ENCODE measurements around the gene MTCH2.

MTCH2 gene

DNA sequence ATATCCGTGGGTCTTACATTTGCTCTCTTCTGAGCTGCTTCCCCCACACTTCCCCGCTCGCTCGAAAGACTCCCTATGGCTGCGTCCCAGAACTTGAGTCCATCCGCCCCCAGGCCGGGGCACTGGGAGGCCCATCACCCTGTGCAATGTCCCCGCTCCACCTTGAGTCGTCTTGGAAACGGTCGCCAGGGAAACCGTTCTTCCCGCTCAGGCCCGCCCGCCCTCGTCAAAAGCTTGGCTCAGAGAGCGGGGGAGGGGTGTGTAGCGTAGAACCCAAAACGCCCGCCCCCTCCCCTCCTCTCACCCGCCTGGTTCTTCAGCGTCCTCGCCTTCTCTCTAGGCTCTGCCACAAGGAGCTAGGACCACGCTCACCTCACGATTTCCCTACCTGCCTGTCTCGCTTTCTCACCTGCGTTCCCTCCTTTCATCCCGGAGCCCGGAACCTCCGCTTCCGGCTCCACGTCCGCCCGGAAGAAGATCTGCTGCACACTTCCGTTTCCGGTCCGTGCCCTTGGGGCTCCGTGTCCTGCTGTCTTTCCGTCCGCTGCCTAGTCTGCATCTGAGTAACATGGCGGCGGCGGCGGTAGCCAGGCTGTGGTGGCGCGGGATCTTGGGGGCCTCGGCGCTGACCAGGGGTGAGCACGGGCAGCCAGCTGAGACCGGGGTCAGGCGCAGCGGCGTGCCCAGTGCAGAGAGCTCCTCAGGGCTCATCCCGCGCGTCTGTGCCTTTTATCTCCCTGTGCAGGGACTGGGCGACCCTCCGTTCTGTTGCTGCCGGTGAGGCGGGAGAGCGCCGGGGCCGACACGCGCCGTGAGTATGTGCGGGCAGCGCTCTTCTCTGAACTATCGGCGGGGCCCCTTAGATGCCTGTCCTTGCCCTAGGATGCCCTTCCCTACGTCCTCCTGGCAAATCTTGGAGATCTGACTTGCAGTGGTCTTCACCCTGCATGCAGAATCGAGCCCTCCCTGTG, 63.5 kb downstream of the MTCH2 start, which contains the start of the genes KBTBD4 and NDUFS3:
Gene KBTBD4, minus strand, starts transcription at position 447 of the 971 bp plus-strand sequence. Its CDS starts 19 bp downstream, at position 428.
Gene NDUFS3, plus strand, starts transcription at position 551 of the 971 bp plus-strand sequence. Its CDS starts 18 bp downstream, at position 569.
- Histone ChIP-seq H3K36me3 (ENCODE audit: control insufficient read depth, insufficient read depth, low read length) (peaks cover 16% of the 10 kb centered on the region; the same call in 1 of the 2 replicates), H3K4me3 (ENCODE audit: low read length) (peak within 1 kb of the TSS; percentile 90), H3K27ac (ENCODE audit: low read length) (no peak within 1 kb of the TSS), H3K27me3 (ENCODE audit: control insufficient read depth, insufficient read depth, low read length) (no peaks in the 10 kb centered on the region), H3K4me1 (ENCODE audit: control insufficient read depth, insufficient read depth, low read length) (0 out of 2 replicates have a peak, but pooled peaks cover 3% of the 10 kb centered on the region), H3K9me3 (ENCODE audit: control insufficient read depth, insufficient read depth, low read length) (no peaks in the 10 kb centered on the region)
- DNase-seq (ENCODE audit: low read depth, low spot score) = peak; percentile 79
- no CpG with 5 or more reads among the region's 72 CpGs for WGBS (ENCODE audit: insufficient coverage, insufficient read length)

DNA sequence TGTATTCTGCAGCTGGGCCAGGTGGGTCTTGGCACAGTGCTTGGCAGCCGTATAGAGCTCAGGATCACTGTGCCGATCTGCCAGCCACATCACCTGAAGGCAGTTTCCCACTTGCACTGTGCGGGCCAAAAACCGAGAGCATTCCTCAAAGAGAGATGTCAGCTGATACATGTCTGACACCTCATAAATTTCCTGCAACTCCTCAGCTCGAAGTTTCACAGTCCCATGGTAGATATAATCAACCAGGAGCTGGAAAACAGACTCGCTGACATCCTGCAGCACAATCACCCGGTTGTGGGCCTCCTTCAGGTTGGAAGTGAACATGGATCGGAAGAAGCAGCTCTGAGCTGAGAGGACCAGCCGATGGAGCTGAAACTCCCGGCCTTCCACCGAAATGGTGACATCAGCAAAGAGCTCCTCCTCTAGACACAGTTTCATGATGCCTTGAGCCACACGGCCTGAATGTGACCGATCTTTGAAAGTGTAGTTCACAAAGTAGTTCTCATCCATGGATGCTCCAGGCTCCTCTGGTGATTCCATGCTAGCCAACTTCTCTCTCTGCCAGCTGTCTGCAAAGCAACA, 64.8 kb downstream of the MTCH2 start:
- WGBS (ENCODE audit: insufficient coverage, insufficient read length) = no CpG with 5 or more reads among the region's 13 CpGs
- DNase-seq (ENCODE audit: low read depth, low spot score) = no peak

DNA sequence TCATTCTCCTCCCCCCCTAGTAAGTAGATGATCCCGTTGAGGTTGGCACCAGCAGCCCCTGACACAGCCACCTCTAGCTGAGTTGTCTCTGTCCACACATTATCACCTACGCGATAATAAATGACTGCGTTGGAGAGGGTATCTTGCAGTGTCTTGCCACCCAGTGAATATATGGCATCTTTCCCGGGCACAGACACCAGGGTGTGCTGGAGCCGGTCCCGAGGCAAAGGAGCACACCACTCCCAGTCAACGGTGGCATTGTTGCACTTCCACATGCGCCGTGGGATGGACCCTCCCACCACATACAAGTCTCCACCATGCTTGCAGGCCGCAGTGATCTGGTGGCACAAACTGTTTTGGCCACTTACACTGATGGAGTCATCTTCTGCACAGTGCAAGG, 69.0 kb downstream of the MTCH2 start:
- Histone ChIP-seq H3K27ac (ENCODE audit: low read length) (no peak overlapping the region), H3K4me3 (ENCODE audit: low read length) (no peak overlapping the region), H3K4me1 (ENCODE audit: control insufficient read depth, insufficient read depth, low read length) (no peaks in the 10 kb centered on the region), H3K27me3 (ENCODE audit: control insufficient read depth, insufficient read depth, low read length) (no peaks in the 10 kb centered on the region), H3K36me3 (ENCODE audit: control insufficient read depth, insufficient read depth, low read length) (peaks cover 14% of the 10 kb centered on the region), H3K9me3 (ENCODE audit: control insufficient read depth, insufficient read depth, low read length) (no peaks in the 10 kb centered on the region)
- no CpG with 5 or more reads among the region's 11 CpGs for WGBS (ENCODE audit: insufficient coverage, insufficient read length)
- no peak for DNase-seq (ENCODE audit: low read depth, low spot score)

More for the DNA sequence above, 64.8 kb downstream of the MTCH2 start:
- no peak overlapping the region for H3K4me3 ChIP-seq (ENCODE audit: low read length)
- H3K36me3 ChIP-seq (ENCODE audit: control insufficient read depth, insufficient read depth, low read length) = peaks cover 18% of the 10 kb centered on the region
- H3K27me3 ChIP-seq (ENCODE audit: control insufficient read depth, insufficient read depth, low read length) = no peaks in the 10 kb centered on the region
- 0 out of 2 replicates have a peak, but pooled peaks cover 3% of the 10 kb centered on the region for H3K4me1 ChIP-seq (ENCODE audit: control insufficient read depth, insufficient read depth, low read length)
- H3K9me3 ChIP-seq (ENCODE audit: control insufficient read depth, insufficient read depth, low read length) = no peaks in the 10 kb centered on the region
- H3K27ac ChIP-seq (ENCODE audit: low read length) = no peak overlapping the region

DNA sequence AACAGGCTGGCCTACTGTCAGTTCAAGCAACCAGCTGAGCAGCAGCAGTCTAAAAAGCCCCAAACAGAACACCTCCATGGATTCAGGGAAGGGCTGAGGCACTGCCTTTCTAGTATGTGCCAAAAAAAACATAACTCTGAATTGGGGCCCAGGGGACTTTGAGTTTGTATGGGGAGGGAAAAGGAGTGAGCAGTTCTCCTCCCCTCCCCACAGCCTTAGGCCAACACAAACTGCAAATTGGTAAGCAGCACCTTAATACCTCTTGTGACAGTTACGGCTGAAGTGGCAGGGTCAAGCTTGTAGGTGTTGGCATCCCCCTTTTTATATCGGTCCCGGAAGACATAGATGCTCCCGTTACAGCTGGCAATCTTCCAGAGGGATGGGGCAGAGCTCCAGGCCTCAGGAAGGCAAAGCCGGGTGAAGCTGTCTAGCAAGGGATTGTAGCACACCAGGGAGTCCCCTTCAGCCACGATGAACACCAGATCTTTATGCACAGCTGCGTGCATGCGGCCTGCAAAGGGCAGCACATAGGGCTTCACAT, 69.6 kb downstream of the MTCH2 start:
- H3K27ac ChIP-seq (ENCODE audit: low read length) = no peak overlapping the region
- H3K36me3 ChIP-seq (ENCODE audit: control insufficient read depth, insufficient read depth, low read length) = peaks cover 14% of the 10 kb centered on the region
- no CpG with 5 or more reads among the region's 8 CpGs for WGBS (ENCODE audit: insufficient coverage, insufficient read length)
- DNase-seq (ENCODE audit: low read depth, low spot score) = no peak
- H3K4me1 ChIP-seq (ENCODE audit: control insufficient read depth, insufficient read depth, low read length) = no peaks in the 10 kb centered on the region
- H3K27me3 ChIP-seq (ENCODE audit: control insufficient read depth, insufficient read depth, low read length) = no peaks in the 10 kb centered on the region
- H3K4me3 ChIP-seq (ENCODE audit: low read length) = no peak overlapping the region
- no peaks in the 10 kb centered on the region for H3K9me3 ChIP-seq (ENCODE audit: control insufficient read depth, insufficient read depth, low read length)

DNA sequence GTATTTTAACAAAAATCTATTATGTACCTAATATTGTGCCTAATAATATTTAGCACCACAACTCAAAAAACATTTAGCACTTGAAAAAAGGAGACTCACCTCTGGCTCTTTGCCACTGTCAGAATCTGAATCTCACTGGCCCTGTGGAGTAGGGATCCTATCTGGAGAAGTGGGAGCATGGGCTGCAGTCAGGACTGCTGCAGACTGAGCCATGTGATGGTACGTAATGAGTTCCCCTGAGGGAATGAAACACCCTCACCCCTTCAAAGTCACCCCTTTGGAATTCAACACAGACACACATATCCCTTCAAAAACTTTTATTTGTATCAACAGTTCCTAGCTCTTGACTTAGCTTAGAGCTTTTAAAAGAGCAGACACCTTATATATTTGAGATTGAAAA, 70.5 kb downstream of the MTCH2 start:
- WGBS (ENCODE audit: insufficient coverage, insufficient read length) = no CpG with 5 or more reads among the region's 1 CpG
- no peaks in the 10 kb centered on the region for H3K4me1 ChIP-seq (ENCODE audit: control insufficient read depth, insufficient read depth, low read length)
- DNase-seq (ENCODE audit: low read depth, low spot score) = no peak
- no peaks in the 10 kb centered on the region for H3K27me3 ChIP-seq (ENCODE audit: control insufficient read depth, insufficient read depth, low read length)
- H3K9me3 ChIP-seq (ENCODE audit: control insufficient read depth, insufficient read depth, low read length) = no peaks in the 10 kb centered on the region
- H3K36me3 ChIP-seq (ENCODE audit: control insufficient read depth, insufficient read depth, low read length) = peaks cover 14% of the 10 kb centered on the region
- no peak overlapping the region for H3K27ac ChIP-seq (ENCODE audit: low read length)
- no peak overlapping the region for H3K4me3 ChIP-seq (ENCODE audit: low read length)

DNA sequence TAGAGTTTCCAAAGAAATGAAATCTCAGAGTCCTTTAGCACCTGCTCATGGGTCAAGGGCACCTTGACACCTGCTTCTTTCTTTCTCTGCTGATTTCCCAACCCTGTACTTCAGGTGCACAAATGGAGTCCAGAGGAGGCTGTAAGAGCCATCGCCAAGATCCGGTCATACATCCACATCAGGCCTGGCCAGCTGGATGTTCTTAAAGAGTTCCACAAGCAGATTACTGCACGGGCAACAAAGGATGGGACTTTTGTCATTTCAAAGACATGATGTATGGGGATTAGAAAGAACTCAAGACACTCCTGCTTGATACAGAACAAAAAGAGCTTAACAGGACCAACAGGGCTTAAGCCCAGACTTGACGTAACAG, 71.0 kb downstream of the MTCH2 start:
- Histone ChIP-seq H3K27ac (ENCODE audit: low read length) (no peak overlapping the region), H3K4me1 (ENCODE audit: control insufficient read depth, insufficient read depth, low read length) (no peaks in the 10 kb centered on the region), H3K9me3 (ENCODE audit: control insufficient read depth, insufficient read depth, low read length) (no peaks in the 10 kb centered on the region), H3K4me3 (ENCODE audit: low read length) (no peak overlapping the region), H3K36me3 (ENCODE audit: control insufficient read depth, insufficient read depth, low read length) (peaks cover 14% of the 10 kb centered on the region), H3K27me3 (ENCODE audit: control insufficient read depth, insufficient read depth, low read length) (no peaks in the 10 kb centered on the region)
- DNase-seq (ENCODE audit: low read depth, low spot score) = no peak
- no CpG with 5 or more reads among the region's 4 CpGs for WGBS (ENCODE audit: insufficient coverage, insufficient read length)

DNA sequence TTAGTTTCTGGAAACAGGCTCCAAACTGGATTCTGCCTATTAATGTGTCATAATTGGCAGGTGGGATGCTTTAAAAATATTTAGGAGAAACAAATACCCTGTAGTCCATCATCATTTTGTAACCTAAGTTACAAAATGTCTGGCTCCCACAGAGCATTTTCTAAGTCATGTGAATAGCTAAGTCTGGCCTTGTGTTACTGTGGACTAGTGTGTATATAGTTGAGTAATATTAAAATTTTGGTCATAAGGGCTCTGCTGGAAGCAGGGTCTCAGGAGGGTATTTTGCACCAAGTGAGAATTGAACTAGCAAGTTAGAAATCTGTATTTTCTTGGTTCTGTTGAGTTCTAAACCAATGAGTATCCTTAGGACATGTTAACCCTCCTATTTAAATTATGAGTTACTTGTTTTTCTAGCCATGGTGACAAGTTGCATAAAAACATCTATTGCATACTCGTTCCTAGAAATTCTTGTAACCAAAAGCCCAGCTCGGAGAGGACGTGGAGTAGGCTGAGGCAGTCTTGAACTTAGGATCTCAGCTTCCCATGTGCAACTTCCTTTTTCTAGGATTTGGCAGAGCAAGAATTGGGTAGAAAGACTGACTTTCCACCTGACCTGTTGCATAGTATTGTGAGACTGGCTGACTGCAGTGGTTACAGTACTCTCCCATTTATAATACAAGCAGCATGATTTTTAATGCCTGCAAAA, 71.6 kb downstream of the MTCH2 start:
- no peaks in the 10 kb centered on the region for H3K27me3 ChIP-seq (ENCODE audit: control insufficient read depth, insufficient read depth, low read length)
- DNase-seq (ENCODE audit: low read depth, low spot score) = no peak
- no peak overlapping the region for H3K4me3 ChIP-seq (ENCODE audit: low read length)
- H3K27ac ChIP-seq (ENCODE audit: low read length) = no peak overlapping the region
- H3K9me3 ChIP-seq (ENCODE audit: control insufficient read depth, insufficient read depth, low read length) = no peaks in the 10 kb centered on the region
- H3K4me1 ChIP-seq (ENCODE audit: control insufficient read depth, insufficient read depth, low read length) = no peaks in the 10 kb centered on the region
- H3K36me3 ChIP-seq (ENCODE audit: control insufficient read depth, insufficient read depth, low read length) = peaks cover 14% of the 10 kb centered on the region
- WGBS (ENCODE audit: insufficient coverage, insufficient read length) = no CpG with 5 or more reads among the region's 3 CpGs

DNA sequence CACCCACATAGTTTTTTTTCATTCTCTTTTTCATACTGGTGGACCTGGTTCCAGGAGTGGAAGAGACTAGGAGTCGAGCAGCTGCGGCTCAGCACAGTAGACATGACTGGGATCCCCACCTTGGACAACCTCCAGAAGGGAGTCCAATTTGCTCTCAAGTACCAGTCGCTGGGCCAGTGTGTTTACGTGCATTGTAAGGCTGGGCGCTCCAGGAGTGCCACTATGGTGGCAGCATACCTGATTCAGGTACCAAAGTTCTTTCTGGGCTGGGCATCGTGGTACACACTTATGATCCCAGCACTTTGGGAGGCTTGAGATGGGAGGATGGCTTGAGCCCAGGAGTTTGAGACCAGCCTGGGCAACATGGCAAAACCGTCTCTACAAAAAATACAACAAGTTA, 72.7 kb downstream of the MTCH2 start:
- no peaks in the 10 kb centered on the region for H3K4me1 ChIP-seq (ENCODE audit: control insufficient read depth, insufficient read depth, low read length)
- no CpG with 5 or more reads among the region's 7 CpGs for WGBS (ENCODE audit: insufficient coverage, insufficient read length)

More for the DNA sequence above, 72.7 kb downstream of the MTCH2 start:
- DNase-seq (ENCODE audit: low read depth, low spot score) = no peak
- Histone ChIP-seq H3K27ac (ENCODE audit: low read length) (no peak overlapping the region), H3K9me3 (ENCODE audit: control insufficient read depth, insufficient read depth, low read length) (no peaks in the 10 kb centered on the region), H3K36me3 (ENCODE audit: control insufficient read depth, insufficient read depth, low read length) (peaks cover 14% of the 10 kb centered on the region), H3K27me3 (ENCODE audit: control insufficient read depth, insufficient read depth, low read length) (no peaks in the 10 kb centered on the region), H3K4me3 (ENCODE audit: low read length) (no peak overlapping the region)

All from iPS DF 6.9 (cell line).